Measurements from ENCODE around the gene RNF207. TPM values are rescaled to one million over a fixed set of nuclear protein-coding genes. Genes with fewer than 3 reads are reported as not detected.

RNF207 gene
- total RNA-seq, 4 donors from 2014 or later = 3.6 to 8.4 (median 5.9) TPM

GRCh38 chr1:6270401-6270800 lies 64.5 kb downstream of the RNF207 start:
- TF ChIP-seq CTCF (IDR thresholded peaks at IDR 0.05; ENCODE audit: low read depth) = no peak

Other genes starting within 250 kb of the RNF207 start
- 10 to 100 TPM in 2 of 4 donors, 1 to 10 TPM in 2; 7.3 to 11.9 (median 9.5) TPM for gene NPHP4, start 213.7 kb upstream of the RNF207 start, total RNA-seq
- 10 to 100 TPM; 10.2 to 48.6 (median 18.2) TPM for gene KCNAB2, start 160.2 kb upstream of the RNF207 start, total RNA-seq
- gene CHD5, start 25.8 kb upstream of the RNF207 start, total RNA-seq = under 1 TPM in 3 of 4 donors, not detected in 1; 0.19 to 0.49 (median 0.22) TPM
- 100 to 1,000 TPM; 149 to 243 (median 178) TPM for gene RPL22, start 6.5 kb upstream of the RNF207 start, total RNA-seq
- 10 to 100 TPM; 48.1 to 72.7 (median 59.5) TPM for gene ICMT, start 29.8 kb downstream of the RNF207 start, total RNA-seq
- not detected for gene HES3, start 38.1 kb downstream of the RNF207 start, total RNA-seq
- gene GPR153, start 55.0 kb downstream of the RNF207 start, total RNA-seq = 10 to 100 TPM in 3 of 4 donors, 1 to 10 TPM in 1; 8.2 to 37.9 (median 16.0) TPM
- gene ACOT7, start 187.6 kb downstream of the RNF207 start, total RNA-seq = 10 to 100 TPM in 2 of 4 donors, 1 to 10 TPM in 2; 7.5 to 14.3 (median 9.8) TPM
- gene HES2, start 213.8 kb downstream of the RNF207 start, total RNA-seq = under 1 TPM in 3 of 4 donors, not detected in 1; under 0.01 to 0.19 (median 0.17) TPM
- 1 to 10 TPM in 1 of 4 donors, under 1 TPM in 1, not detected in 2; 0.22 to 1.4 TPM for gene ESPN, start 218.7 kb downstream of the RNF207 start, total RNA-seq